HG03571 (cell line): ENCODE measurements around the gene RNLS.

ENCODE experiments used
- ATAC-seq: cut with Tn5 transposase; IDR thresholded peaks from one replicate; pipeline ENCODE4 v1.9.1; 2021; ENCODE audit not compliant: unreplicated experiment

The RNLS gene

GRCh38 chr10:88437411-88437810, 145.7 kb downstream of the RNLS start:
- no peak for ATAC-seq

DNA sequence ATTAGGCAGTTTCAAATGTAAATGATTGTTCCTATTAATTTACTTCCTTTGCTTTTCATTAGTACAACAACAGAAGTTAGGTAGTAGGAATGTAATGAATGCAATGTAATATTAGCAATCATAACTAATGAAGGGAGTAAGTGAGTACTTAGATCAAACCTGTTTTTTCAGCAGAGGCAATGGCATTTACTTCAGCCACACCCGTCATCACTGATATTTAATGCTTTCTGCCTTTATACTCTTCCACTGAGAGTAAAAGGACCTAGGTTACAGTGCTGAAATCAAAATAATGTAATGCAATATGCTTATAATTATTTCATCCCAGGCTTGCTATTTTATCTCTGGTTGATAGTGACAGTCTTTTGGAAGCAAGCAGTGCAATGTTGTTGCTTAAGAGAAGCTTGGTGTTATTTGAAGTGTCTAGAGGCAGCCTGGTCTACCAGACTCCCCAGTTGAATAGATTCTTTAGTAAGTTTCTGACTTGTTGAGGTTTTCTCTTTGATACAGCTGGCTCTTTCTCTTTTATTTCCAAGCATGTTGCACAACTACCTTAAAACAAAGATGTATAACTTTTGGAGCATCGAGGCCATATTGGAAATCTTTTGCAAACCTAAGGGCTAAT, 149.4 kb downstream of the RNLS start:
- no peak for ATAC-seq

DNA sequence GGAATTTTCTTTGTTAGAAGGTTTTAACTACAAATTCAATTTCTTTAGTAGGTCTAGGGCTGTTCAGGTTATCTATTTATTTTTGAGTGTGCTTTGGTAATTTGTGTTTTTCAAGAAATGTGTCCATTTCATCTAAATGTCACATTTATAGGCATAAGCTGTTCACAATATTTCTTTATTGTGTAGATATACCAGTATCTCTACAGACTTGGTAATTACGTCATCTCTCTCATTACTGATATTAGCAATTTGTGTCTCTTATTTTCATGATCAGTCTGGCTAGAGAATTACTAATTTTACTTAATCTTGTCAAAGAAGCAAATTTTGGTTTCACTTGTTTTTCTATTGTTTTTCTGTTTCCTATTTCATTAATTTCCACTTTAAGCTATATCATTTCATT, 152.0 kb downstream of the RNLS start:
- no peak for ATAC-seq

GRCh38 chr10:88428976-88429375, 154.1 kb downstream of the RNLS start:
- no peak for ATAC-seq

DNA sequence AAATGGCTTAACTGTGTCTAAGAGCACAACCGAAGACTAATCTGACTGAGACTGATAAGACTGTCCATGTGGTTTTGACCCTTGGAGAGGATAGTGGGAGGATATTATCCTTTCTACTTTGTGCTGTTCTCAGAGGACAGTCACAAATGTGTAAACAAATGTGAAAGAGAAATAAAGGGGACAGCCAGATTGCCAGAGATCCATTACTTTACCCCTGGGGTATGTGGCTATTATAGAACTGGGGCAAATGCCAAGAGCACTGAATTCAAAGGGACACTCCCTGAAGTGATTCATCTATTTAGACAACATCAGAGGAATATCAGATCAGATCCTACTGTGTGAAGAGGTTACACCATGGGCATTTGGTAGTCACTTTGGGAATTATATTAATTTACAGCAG, 154.7 kb downstream of the RNLS start:
- no peak for ATAC-seq

DNA sequence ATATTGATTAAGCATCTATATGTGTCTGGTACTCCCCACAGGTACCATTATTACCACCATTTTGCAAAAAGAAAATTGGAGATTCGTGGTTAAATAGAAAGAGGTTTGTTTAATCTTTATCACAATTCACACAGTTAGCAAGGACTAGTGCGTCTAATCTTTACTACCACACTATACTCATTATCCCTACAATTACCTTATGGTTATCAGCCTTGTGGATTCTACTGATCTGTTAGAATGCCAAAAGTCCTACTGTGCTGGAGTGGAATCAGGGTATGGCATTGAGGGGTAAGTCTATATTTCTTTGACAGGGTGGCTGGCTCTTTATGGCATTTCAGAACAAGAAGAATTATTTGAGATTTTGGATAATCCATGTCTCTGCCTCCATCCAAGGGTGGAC, 156.1 kb downstream of the RNLS start:
- ATAC-seq: no peak

GRCh38 chr10:88424881-88425280, 158.2 kb downstream of the RNLS start:
- no peak for ATAC-seq

GRCh38 chr10:88423732-88424131, 159.4 kb downstream of the RNLS start:
- no peak for ATAC-seq

- ATAC-seq: no peak
Observed at GRCh38 chr10:88421590-88421989, 161.5 kb downstream of the RNLS start.

GRCh38 chr10:88418871-88419270, 164.2 kb downstream of the RNLS start:
- ATAC-seq: no peak

DNA sequence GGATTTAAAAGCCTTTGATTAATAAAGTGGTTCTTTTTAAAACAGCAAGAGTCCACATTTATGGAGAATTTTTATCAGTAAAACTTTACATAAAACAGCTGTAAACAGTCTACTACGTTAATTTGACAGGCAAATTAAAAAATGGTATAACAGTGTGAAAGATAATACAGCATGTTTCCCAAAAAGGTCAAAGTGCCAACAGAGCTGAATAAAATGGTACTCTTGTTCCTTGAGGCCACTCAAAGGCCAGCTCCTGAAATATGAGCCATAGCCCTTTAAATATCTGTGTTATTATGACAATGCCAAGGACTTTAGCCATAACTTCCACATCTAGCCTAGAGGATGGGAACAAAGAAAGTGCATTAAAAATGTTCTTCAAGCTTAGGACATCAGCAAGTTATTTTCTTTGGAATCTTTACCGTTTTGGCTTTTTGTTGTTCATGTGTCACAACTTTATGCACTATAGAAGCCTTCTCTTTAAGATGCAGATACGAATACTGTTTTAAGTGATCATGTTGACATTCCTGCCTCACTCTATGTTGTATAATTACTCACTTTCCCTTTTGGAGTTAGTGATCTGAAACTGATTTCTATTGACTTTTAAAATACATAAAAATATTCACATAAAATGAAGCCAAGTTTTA, 165.6 kb downstream of the RNLS start:
- ATAC-seq: no peak

DNA sequence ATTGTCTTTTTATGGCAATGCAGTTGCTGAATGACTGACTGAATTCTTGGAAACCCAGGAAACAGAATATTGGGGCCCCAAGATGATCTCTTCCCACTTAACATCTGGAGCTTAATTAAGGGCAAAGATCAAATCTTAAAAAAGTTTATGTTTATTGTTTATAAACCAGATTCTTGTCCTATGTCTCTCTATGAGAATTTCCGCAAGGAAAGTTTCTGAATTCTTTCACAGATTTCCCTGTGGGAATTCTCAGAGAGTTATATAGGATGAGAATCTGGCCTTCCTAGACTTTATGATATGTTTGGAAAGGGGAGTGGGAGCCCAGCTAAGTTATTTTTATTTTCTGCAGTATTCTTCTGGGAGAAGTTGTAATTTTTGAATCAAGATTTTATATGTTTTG, 166.3 kb downstream of the RNLS start:
- ATAC-seq: no peak

GRCh38 chr10:88415533-88416130, 167.5 kb downstream of the RNLS start:
- ATAC-seq: no peak

- no peak for ATAC-seq
Observed at GRCh38 chr10:88413412-88413811, 169.7 kb downstream of the RNLS start.

GRCh38 chr10:88411772-88412349, 171.3 kb downstream of the RNLS start:
- no peak for ATAC-seq

- ATAC-seq: no peak
Observed at GRCh38 chr10:88409824-88410223, 173.3 kb downstream of the RNLS start.

- no peak for ATAC-seq
Observed at GRCh38 chr10:88409236-88409635, 173.9 kb downstream of the RNLS start.

DNA sequence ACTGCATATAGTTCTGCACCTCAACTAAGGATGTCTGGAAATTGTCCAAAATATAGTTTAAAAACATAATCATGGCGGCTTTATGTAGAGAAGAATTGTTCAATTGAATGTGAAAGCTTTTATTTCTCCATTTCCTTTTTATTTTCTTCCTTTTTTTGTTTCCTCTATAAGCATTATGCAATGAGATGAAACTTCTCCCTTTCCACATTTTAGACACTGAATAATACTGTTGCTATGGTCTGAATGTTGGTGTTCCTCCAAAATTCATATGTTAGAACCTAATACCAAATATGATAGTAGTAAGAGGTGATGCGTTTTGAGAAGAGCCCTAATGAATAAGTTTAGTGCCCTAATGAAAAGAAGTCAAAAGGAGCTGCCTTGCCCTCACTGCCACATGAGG, 175.0 kb downstream of the RNLS start:
- no peak for ATAC-seq

DNA sequence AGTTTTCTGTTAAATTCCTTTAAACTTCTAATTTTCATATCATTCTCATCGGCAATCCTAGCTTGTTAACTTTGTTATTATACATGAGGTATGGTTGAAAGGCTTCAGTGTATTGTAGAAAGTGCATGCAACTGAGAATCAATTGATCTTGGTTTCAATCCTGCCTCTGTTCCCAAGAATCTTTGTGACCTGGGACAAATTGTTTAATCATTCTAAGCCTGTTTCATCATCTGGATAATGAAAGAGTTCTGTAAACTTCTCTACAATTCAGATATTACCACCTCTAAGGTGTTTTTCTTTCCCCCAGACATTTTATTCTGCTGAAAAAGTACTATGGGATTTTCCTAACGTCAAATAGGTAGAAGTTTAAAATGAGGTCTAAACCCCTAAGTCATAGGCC, 179.0 kb downstream of the RNLS start:
- ATAC-seq: no peak

DNA sequence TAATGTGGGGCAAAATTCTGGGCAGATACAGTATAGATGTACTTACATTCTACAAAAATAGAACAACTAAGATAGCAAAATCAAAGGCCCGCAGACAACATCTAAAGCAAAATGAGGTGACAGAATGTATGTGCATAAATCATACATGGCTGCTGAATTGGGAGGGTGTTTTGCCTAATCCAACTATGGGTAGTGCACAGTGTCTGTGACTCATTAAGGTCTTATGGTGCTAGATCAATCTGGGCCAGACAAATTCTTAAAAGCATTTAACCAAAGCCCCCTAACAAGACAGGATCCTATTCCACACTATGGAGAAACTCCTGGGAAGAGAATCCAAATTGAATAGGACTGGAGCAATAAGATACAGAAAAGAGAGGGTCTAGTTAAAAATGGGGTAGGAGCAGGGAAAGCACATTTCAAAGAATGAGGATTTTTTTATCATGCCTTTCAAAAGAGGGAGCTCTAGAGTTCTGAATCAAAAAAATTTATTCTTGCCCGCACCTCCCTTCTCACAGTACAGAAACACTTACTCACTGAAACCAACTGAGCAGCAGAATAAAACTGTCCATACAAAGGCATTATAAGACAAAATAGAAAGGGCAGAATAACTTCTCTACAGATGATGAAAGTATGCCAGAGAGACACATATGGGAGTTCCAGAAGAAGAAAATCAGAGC, 181.3 kb downstream of the RNLS start:
- no peak for ATAC-seq

DNA sequence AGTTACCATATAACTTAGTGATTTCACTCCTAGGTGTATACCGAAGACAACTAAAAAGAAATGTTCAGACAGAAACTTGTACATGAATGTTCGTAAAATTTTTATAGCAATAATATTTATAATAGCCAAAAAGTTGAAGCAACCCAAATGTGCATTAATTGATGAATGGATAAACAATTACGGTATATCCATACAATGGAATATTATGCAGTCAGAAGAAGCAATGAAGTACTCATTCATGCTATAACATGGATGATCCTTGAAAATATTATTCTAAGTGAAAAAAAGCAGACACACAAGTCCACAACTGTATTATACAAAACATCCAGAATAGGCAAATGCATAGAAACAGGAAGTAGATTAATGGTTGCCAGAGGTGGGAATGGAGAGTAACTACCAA, 183.9 kb downstream of the RNLS start:
- ATAC-seq: no peak

- no peak for ATAC-seq
Observed at GRCh38 chr10:88395677-88396076, 187.4 kb downstream of the RNLS start.
